HepG2 (cell line): ENCODE data around the gene KMT2E. TPM values are rescaled to one million over a fixed set of nuclear protein-coding genes. Genes with fewer than 3 reads are reported as not detected.

ENCODE experiments used
- ARID2 ChIP-seq: sonication (generic); formaldehyde crosslinking; IDR thresholded peaks from 2 replicates; pipeline ENCODE4 v1.8.1; 2022; ENCODE audit warnings: mild to moderate bottlenecking, missing genetic modification reagents, borderline replicate concordance
- CHD4 ChIP-seq: fragments of 200-600 bp; sonication (generic); IDR thresholded peaks from 2 replicates; pipeline ENCODE4 v1.7.0; 2017; ENCODE audit warnings: mild to moderate bottlenecking, low read length, borderline replicate concordance
- FOXA1 ChIP-seq, 2 experiments: fragments of 450-650 bp in 1 of 2; sonication (generic) in 1 of 2; formaldehyde crosslinking in 1 of 2; IDR thresholded peaks; 2 replicates each; pipeline versions ENCODE4 v1.4.0 to v1.6.1; 2016 to 2020; ENCODE audit warnings: missing genetic modification reagents in 1 of 2
- HNRNPL ChIP-seq: fragments of 200-400 bp; formaldehyde crosslinking; IDR thresholded peaks from 2 replicates; pipeline ENCODE4 v1.6.1; 2017; ENCODE audit warnings: mild to moderate bottlenecking, low read depth, low read length
- HOXA7 ChIP-seq: sonication (generic); formaldehyde crosslinking; IDR thresholded peaks from 2 replicates; pipeline ENCODE4 v1.8.1; 2022; ENCODE audit warnings: mild to moderate bottlenecking, missing genetic modification reagents, moderate library complexity
- MIXL1 ChIP-seq: IDR thresholded peaks from 2 replicates; pipeline ENCODE4 v1.6.1; 2016
- NCOR1 ChIP-seq: fragments of 200-600 bp; sonication (generic); IDR thresholded peaks from 2 replicates; pipeline ENCODE4 v1.7.0; 2017; ENCODE audit warnings: antibody characterized with exemption, low read length, borderline replicate concordance
- NR2F6 ChIP-seq, 2 experiments: IDR thresholded peaks; 2 replicates each; pipeline ENCODE4 v1.6.1; 2016; ENCODE audit warnings: antibody characterized with exemption in 1 of 2, mild to moderate bottlenecking in 1 of 2
- PITX1 ChIP-seq: sonication (generic); formaldehyde crosslinking; IDR thresholded peaks from 2 replicates; pipeline ENCODE4 v1.5.1; 2020; ENCODE audit warnings: mild to moderate bottlenecking, missing genetic modification reagents
- YEATS4 ChIP-seq: sonication (generic); formaldehyde crosslinking; IDR thresholded peaks from 2 replicates; pipeline ENCODE4 v1.4.0; 2020; ENCODE audit warnings: missing genetic modification reagents, borderline replicate concordance
- YY1 ChIP-seq: IDR thresholded peaks from 2 replicates; pipeline ENCODE4 v1.6.1; 2011; ENCODE audit warnings: low read length, low read depth, moderate library complexity, mild to moderate bottlenecking; ENCODE audit not compliant: insufficient read depth, insufficient replicate concordance
- ZBTB20 ChIP-seq: sonication (generic); formaldehyde crosslinking; IDR thresholded peaks from 2 replicates; pipeline ENCODE4 v1.8.1; 2023; ENCODE audit warnings: missing genetic modification reagents, low read depth, mild to moderate bottlenecking, borderline replicate concordance
- ZFY ChIP-seq: sonication (generic); formaldehyde crosslinking; IDR thresholded peaks from 2 replicates; pipeline ENCODE4 v1.4.0; 2020; ENCODE audit warnings: missing genetic modification reagents
- ZMYM2 ChIP-seq: sonication (generic); formaldehyde crosslinking; IDR thresholded peaks from 2 replicates; pipeline ENCODE4 v1.8.0; 2022; ENCODE audit warnings: mild to moderate bottlenecking, missing genetic modification reagents
- ZNF230 ChIP-seq: sonication (generic); formaldehyde crosslinking; IDR thresholded peaks from 2 replicates; pipeline ENCODE4 v1.4.0; 2020; ENCODE audit warnings: mild to moderate bottlenecking, missing genetic modification reagents
- polyA plus RNA-seq, 8 experiments: library from polyadenylated mRNA; depleted of rRNA in 3 of 8; stranded (reverse) in 7 of 8; unstranded in 1 of 8; fragments of >200 nt; fragmentation: Illumina TruSeq in 4 of 8; extraction: Trizol in 4 of 8; gene quantifications; 2 replicates each; pipeline versions ENCODE4 v1.2.1 to v1.2.3, GENCODE V29; 2011 to 2016; ENCODE audit warnings: low read depth in 4 of 8, missing spikeins in 1 of 8, mixed read lengths in 1 of 8; ENCODE audit not compliant: insufficient read depth in 1 of 8
- total RNA-seq, 5 experiments: library from RNA; depleted of rRNA; stranded (reverse); fragments of >200 nt; fragmentation: Illumina TruSeq; extraction: Trizol; gene quantifications; 2 replicates each; pipeline ENCODE4 v1.2.3, GENCODE V29; 2016; ENCODE audit warnings: low read depth in 1 of 5
- TF ChIP-seq, protein P1 (sequence below): sonication (generic); formaldehyde crosslinking; IDR thresholded peaks from 2 replicates; pipeline ENCODE4 v1.4.0; 2020; ENCODE audit warnings: missing genetic modification reagents
- TF ChIP-seq, protein P2 (sequence below): sonication (generic); formaldehyde crosslinking; conservative IDR thresholded peaks from 2 replicates; pipeline ENCODE4 v1.4.0; 2020; ENCODE audit warnings: missing genetic modification reagents
- TF ChIP-seq, protein P3 (sequence below): sonication (generic); formaldehyde crosslinking; IDR thresholded peaks from 2 replicates; pipeline ENCODE4 v1.9.0; 2022; ENCODE audit warnings: missing genetic modification reagents, mild to moderate bottlenecking, borderline replicate concordance
- TF ChIP-seq, protein P4 (sequence below): sonication (generic); formaldehyde crosslinking; IDR thresholded peaks from 2 replicates; pipeline ENCODE4 v1.4.0; 2020; ENCODE audit warnings: missing genetic modification reagents

KMT2E gene
- total and polyA plus RNA-seq, 2 of the 13 experiments (the other 11 are each of a cell fraction or from before 2014, with no cell fraction given) = 6.3 to 24.4 TPM

DNA sequence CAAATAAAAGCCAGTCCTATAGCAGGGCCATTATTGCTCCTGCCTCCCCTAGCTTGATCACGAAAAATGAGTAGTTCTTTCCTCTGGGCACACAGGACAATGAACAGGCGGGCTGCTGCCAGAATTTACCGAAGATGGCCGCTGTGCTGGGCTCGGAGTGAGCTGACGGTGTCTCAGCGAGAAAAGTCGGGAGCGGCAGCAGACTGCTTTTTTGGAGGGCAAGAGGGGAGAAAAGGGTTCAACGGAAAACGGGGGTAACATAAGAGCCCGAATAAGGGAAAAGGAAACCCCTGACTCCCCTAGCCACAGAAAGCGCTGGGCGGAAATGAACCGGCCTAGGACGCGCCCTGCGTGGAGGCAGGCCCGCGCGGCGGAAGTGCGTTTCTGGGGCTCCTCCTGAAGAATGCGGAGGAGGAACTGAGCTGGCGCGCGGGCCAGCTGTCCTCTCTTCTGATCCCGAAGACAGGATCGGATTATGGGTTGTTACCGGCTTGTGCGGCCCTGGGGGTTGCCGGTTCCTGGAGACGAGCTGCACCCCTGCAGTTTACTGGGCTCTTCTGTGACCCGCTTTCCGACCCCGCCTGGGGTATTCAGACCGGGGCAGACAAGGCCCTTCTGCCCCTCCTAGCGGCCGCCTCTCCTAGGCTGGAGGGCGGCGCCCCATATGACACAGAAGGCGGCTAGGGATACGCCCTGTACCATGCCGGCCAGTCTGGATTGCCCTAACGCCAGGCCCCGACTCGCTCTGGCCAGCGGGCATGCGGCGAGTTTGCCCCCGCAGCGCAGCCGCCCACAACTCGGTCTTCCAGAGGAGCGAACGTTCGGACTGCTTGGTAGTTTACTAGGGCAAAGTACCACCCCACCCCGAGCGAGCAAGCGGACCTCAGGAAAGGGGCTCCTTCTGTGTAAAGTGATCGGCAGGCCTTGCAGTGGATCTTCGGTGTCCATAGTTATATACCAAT lies 30.1 kb upstream of the KMT2E start (continued):
- TF ChIP-seq, protein P1, sequence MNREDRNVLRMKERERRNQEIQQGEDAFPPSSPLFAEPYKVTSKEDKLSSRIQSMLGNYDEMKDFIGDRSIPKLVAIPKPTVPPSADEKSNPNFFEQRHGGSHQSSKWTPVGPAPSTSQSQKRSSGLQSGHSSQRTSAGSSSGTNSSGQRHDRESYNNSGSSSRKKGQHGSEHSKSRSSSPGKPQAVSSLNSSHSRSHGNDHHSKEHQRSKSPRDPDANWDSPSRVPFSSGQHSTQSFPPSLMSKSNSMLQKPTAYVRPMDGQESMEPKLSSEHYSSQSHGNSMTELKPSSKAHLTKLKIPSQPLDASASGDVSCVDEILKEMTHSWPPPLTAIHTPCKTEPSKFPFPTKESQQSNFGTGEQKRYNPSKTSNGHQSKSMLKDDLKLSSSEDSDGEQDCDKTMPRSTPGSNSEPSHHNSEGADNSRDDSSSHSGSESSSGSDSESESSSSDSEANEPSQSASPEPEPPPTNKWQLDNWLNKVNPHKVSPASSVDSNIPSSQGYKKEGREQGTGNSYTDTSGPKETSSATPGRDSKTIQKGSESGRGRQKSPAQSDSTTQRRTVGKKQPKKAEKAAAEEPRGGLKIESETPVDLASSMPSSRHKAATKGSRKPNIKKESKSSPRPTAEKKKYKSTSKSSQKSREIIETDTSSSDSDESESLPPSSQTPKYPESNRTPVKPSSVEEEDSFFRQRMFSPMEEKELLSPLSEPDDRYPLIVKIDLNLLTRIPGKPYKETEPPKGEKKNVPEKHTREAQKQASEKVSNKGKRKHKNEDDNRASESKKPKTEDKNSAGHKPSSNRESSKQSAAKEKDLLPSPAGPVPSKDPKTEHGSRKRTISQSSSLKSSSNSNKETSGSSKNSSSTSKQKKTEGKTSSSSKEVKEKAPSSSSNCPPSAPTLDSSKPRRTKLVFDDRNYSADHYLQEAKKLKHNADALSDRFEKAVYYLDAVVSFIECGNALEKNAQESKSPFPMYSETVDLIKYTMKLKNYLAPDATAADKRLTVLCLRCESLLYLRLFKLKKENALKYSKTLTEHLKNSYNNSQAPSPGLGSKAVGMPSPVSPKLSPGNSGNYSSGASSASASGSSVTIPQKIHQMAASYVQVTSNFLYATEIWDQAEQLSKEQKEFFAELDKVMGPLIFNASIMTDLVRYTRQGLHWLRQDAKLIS = no peak
- TF ChIP-seq YEATS4 (CRISPR knock-in tag) (no peak; the same call in 1 of the 2 replicates), PITX1 (CRISPR knock-in tag) (peak; percentile 79), MIXL1 (CRISPR knock-in tag) (no peak), ZNF230 (CRISPR knock-in tag) (peak; percentile 92; the same call in 1 of the 2 replicates), HOXA7 (CRISPR knock-in tag) (no peak), ZFY (CRISPR knock-in tag) (peak; percentile 89), YY1 (peak; percentile 90), NR2F6 (IDR thresholded peaks at IDR 0.05) (no peak; the same call in 1 of the 2 replicates), NR2F6 (CRISPR knock-in tag; IDR thresholded peaks at IDR 0.05) (peak; percentile 41; the same call in 1 of the 2 replicates), CHD4 (no peak), HNRNPL (peak; percentile 89; the same call in 1 of the 2 replicates), ARID2 (CRISPR knock-in tag) (no peak), ZMYM2 (CRISPR knock-in tag) (no peak), ZBTB20 (peak; percentile 59; the same call in 1 of the 2 replicates), NCOR1 (no peak), FOXA1 (IDR thresholded peaks at IDR 0.05) (no peak), FOXA1 (CRISPR knock-in tag; IDR thresholded peaks at IDR 0.05) (no peak)
- TF ChIP-seq, protein P2, sequence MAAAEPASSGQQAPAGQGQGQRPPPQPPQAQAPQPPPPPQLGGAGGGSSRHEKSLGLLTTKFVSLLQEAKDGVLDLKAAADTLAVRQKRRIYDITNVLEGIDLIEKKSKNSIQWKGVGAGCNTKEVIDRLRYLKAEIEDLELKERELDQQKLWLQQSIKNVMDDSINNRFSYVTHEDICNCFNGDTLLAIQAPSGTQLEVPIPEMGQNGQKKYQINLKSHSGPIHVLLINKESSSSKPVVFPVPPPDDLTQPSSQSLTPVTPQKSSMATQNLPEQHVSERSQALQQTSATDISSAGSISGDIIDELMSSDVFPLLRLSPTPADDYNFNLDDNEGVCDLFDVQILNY (CRISPR knock-in tag) = no peak
- TF ChIP-seq, protein P3, sequence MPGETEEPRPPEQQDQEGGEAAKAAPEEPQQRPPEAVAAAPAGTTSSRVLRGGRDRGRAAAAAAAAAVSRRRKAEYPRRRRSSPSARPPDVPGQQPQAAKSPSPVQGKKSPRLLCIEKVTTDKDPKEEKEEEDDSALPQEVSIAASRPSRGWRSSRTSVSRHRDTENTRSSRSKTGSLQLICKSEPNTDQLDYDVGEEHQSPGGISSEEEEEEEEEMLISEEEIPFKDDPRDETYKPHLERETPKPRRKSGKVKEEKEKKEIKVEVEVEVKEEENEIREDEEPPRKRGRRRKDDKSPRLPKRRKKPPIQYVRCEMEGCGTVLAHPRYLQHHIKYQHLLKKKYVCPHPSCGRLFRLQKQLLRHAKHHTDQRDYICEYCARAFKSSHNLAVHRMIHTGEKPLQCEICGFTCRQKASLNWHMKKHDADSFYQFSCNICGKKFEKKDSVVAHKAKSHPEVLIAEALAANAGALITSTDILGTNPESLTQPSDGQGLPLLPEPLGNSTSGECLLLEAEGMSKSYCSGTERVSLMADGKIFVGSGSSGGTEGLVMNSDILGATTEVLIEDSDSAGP (CRISPR knock-in tag) = peak; percentile 91; the same call in 1 of the 2 replicates
- TF ChIP-seq, protein P4, sequence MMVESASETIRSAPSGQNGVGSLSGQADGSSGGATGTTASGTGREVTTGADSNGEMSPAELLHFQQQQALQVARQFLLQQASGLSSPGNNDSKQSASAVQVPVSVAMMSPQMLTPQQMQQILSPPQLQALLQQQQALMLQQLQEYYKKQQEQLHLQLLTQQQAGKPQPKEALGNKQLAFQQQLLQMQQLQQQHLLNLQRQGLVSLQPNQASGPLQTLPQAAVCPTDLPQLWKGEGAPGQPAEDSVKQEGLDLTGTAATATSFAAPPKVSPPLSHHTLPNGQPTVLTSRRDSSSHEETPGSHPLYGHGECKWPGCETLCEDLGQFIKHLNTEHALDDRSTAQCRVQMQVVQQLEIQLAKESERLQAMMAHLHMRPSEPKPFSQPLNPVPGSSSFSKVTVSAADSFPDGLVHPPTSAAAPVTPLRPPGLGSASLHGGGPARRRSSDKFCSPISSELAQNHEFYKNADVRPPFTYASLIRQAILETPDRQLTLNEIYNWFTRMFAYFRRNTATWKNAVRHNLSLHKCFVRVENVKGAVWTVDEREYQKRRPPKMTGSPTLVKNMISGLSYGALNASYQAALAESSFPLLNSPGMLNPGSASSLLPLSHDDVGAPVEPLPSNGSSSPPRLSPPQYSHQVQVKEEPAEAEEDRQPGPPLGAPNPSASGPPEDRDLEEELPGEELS (CRISPR knock-in tag) = no peak
